GM10248 (cell line): ENCODE results near the gene SMTN.

Experiments
- CTCF ChIA-PET: fragments of 300-600 bp; sonication (Branson Sonifier 250); formaldehyde crosslinking; extraction: SDS; loops from one replicate; lab custom pipeline; 2021; ENCODE audit warnings: antibody characterized with exemption; lab: Yijun Ruan, JAX
- POLR2A ChIA-PET: fragments of 350-650 bp; sonication (Branson Sonifier 250); formaldehyde crosslinking; extraction: SDS; loops from one replicate; lab custom pipeline; 2020; ENCODE audit warnings: antibody characterized with exemption; lab: Yijun Ruan, JAX
- DNase-seq: peaks from one replicate; pipeline ENCODE4 v3.0.0; 2012; ENCODE audit errors: extremely low spot score
- TF ChIP-seq, protein P1 (sequence below): IDR thresholded peaks from 2 replicates; pipeline ENCODE4 v1.5.1; 2012; ENCODE audit warnings: mild to moderate bottlenecking, low read depth; ENCODE audit errors: extremely low read depth, missing control alignments, control extremely low read depth

The SMTN gene

GRCh38 chr22:31085928-31086327, 4.8 kb downstream of the SMTN start:
- TF ChIP-seq, protein P1, sequence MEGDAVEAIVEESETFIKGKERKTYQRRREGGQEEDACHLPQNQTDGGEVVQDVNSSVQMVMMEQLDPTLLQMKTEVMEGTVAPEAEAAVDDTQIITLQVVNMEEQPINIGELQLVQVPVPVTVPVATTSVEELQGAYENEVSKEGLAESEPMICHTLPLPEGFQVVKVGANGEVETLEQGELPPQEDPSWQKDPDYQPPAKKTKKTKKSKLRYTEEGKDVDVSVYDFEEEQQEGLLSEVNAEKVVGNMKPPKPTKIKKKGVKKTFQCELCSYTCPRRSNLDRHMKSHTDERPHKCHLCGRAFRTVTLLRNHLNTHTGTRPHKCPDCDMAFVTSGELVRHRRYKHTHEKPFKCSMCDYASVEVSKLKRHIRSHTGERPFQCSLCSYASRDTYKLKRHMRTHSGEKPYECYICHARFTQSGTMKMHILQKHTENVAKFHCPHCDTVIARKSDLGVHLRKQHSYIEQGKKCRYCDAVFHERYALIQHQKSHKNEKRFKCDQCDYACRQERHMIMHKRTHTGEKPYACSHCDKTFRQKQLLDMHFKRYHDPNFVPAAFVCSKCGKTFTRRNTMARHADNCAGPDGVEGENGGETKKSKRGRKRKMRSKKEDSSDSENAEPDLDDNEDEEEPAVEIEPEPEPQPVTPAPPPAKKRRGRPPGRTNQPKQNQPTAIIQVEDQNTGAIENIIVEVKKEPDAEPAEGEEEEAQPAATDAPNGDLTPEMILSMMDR = no peak
- CTCF ChIA-PET = interaction anchor here (1.0 to 4.0 kb wide), 16 partner anchors 10 to 188 kb away, joined by 3 to 20 read pairs (median 6); partner anchors contain the start of genes MORC2 and SELENOM
- no peak for DNase-seq
- POLR2A ChIA-PET = interaction anchor here (1.9 kb wide), 1 partner anchor 127 kb away, joined by 4 read pairs; no protein-coding TSS in a partner anchor

GRCh38 chr22:31086703-31087330, 5.7 kb downstream of the SMTN start:
- CTCF ChIA-PET = interaction anchor here (1.0 to 4.0 kb wide), 12 partner anchors 9 to 184 kb away, joined by 3 to 20 read pairs (median 5); no protein-coding TSS in a partner anchor
- TF ChIP-seq, protein P1 = no peak
- POLR2A ChIA-PET = interaction anchor here (1.9 kb wide), 1 partner anchor 127 kb away, joined by 4 read pairs; no protein-coding TSS in a partner anchor
- DNase-seq = no peak

DNA sequence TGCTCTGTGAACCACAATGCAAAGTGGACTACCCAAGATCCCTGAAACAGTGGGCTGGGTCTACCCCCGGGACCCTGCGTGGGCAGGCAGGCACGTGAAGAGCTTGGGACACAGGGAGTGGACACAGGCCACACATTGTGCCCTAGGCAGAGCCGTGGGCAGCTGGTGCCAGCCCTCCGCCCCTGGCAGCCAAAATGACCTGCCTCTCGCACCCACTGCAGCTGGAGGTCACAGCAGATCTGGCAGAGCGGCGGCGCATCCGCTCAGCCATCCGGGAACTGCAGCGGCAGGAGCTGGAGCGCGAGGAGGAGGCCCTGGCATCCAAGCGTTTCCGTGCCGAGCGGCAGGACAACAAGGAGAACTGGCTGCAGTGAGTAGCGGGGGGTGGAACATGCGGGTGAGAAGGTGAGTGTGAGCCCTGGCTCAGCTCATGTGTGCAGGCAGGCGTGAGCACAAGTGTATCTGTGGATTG, 6.7 kb downstream of the SMTN start:
- POLR2A ChIA-PET = interaction anchor here (0.5 kb wide), 1 partner anchor 15 kb away, joined by 5 read pairs; no protein-coding TSS in a partner anchor

GRCh38 chr22:31088233-31088986, 7.3 kb downstream of the SMTN start:
- CTCF ChIA-PET = interaction anchor here (0.8 to 2.9 kb wide), 12 partner anchors 8 to 334 kb away, joined by 3 to 12 read pairs (median 4); partner anchors contain the start of gene SELENOM
- POLR2A ChIA-PET = no interaction called here
- TF ChIP-seq, protein P1 = no peak
- no peak for DNase-seq

More for the DNA sequence above, 6.7 kb downstream of the SMTN start:
- CTCF ChIA-PET = interaction anchor here (0.8 to 2.9 kb wide), 8 partner anchors 8 to 333 kb away, joined by 3 to 12 read pairs (median 6); partner anchors contain the start of gene SELENOM
- DNase-seq = no peak
- TF ChIP-seq, protein P1 = no peak

DNA sequence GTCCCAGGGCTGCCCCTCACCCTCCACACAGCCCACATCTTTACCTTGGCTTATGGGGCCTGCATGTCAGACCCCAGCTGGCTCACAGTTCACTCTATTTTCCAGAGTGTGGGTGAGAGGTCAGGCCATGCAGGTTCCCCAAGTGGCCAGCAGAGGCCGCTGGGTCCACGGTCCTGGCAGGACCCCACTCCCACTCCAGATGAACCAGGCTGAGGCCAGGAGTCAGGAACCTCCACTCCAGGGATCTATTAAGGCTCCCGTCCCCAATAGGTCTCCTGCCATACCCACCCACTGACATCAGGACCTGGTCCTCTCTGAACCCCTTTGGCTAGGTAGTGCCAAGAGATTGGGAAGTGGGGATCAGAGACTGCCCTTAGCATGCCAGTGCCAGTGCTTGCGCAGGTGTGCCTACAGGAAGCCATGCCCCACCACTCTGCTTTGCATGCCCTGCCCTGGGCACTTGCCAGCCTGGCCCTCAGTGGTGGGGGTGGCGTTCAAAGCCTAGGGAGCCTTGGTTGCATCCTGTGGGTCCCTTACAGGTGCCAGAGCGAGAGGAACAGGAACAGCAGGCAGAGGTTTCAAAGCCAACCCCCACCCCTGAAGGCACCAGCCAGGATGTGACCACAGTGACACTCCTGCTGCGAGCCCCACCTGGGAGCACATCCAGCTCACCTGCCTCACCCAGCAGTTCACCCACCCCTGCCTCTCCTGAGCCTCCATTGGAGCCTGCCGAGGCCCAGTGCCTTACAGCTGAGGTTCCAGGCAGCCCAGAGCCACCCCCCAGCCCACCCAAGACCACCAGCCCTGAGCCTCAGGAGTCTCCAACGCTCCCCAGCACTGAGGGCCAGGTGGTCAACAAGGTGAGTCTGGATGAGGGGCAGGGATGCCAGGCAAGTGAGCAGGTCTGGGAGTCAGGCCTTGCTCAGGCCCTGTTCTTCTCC, 8.3 kb downstream of the SMTN start:
- CTCF ChIA-PET = interaction anchor here (0.8 to 2.9 kb wide), 13 partner anchors 10 to 335 kb away, joined by 3 to 12 read pairs (median 4); partner anchors contain the start of gene SELENOM
- POLR2A ChIA-PET = no interaction called here
- peak; percentile 80 for DNase-seq
- TF ChIP-seq, protein P1 = peak; percentile 94
